Measurements from ENCODE around the gene VDAC1. TPM values are rescaled to one million over a fixed set of nuclear protein-coding genes. Genes with fewer than 3 reads are reported as not detected.
A peak's percentile ranks its signal among the peaks of the same experiment; 100 is the strongest.

Gene VDAC1
- total RNA-seq, 4 donors from 2014 or later = 106 to 210 (median 180) TPM

DNA sequence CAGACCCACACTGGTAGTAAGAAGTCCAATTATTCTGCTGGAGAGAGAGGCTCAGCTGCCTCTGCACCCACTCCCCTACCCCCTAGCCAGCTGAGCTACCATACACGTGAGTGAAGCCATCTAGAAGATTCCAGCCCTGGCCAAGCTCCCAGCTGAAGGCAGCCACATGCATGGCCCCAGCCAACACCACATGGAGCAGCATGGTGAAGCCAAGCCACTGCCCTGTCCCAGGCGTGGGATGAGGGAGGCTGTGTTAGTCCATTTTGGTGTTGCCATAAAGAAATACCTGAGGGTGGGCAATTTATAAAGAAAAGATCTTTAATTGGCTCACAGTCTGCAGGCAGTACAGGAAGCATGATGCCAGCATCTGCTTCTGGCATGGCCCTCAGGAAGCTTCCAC, 20.0 kb upstream of the VDAC1 start:
- Histone ChIP-seq H3K27me3 (no peaks in the 10 kb centered on the region), H3K27ac (no peak overlapping the region), H3K4me1 (peaks cover 1 to 35% (median 14%) of the 10 kb centered on the region in 4 donors), H3K9me3 (no peaks in the 10 kb centered on the region), H3K36me3 (no peaks in the 10 kb centered on the region), H3K4me3 (no peak overlapping the region)
- no peak for DNase-seq
- in situ Hi-C loops (cut with MboI; ENCODE audit: low pct_ligation_motif_present in 1 of 4, low pct_unique_long_range_greater_than_20kb in 1 of 4, low sequenced_read_pairs in 3 of 4) = loop anchor here in 2 of 4 donors (25.0 kb wide), 1 partner anchor 262 kb away; no protein-coding TSS in a partner anchor
- WGBS, 2 donors (ENCODE audit: low coverage in 1 of 2) = 76% methylated on average over 2 of the region's 2 CpGs; no CpG with 5 or more reads in 1 of the 2 donors
- intact Hi-C loops (cut with DNase I; ENCODE audit: low total_unique reads) = no loop called here
- TF ChIP-seq EP300 (IDR thresholded peaks at IDR 0.05; ENCODE audit: low read depth) (no peak), POLR2A (IDR thresholded peaks at IDR 0.05) (no peak), POLR2AphosphoS5 (IDR thresholded peaks at IDR 0.05) (no peak)
- TF ChIP-seq, protein P1, sequence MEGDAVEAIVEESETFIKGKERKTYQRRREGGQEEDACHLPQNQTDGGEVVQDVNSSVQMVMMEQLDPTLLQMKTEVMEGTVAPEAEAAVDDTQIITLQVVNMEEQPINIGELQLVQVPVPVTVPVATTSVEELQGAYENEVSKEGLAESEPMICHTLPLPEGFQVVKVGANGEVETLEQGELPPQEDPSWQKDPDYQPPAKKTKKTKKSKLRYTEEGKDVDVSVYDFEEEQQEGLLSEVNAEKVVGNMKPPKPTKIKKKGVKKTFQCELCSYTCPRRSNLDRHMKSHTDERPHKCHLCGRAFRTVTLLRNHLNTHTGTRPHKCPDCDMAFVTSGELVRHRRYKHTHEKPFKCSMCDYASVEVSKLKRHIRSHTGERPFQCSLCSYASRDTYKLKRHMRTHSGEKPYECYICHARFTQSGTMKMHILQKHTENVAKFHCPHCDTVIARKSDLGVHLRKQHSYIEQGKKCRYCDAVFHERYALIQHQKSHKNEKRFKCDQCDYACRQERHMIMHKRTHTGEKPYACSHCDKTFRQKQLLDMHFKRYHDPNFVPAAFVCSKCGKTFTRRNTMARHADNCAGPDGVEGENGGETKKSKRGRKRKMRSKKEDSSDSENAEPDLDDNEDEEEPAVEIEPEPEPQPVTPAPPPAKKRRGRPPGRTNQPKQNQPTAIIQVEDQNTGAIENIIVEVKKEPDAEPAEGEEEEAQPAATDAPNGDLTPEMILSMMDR (IDR thresholded peaks at IDR 0.05) = no peak

DNA sequence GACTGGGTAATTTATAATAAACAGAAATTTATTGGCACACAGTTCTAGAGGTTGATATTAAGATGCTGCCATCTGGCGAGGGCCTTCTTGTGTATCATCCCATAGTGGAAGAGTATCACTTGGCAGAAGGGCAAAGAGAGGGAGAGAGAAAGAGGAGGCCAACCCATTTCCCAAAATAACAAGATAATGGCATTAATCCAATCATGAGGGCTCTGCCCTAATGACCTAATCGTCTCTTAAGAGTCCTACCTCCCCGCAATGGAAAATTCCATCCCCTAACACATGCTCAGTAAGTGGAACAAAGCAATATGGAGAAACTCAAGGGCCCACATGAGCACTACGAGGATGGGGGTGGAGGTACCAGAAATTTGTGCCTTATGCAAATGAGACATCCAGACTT, 17.6 kb upstream of the VDAC1 start:
- Histone ChIP-seq H3K36me3 (no peaks in the 10 kb centered on the region), H3K27ac (no peak overlapping the region), H3K4me3 (no peak overlapping the region), H3K9me3 (no peaks in the 10 kb centered on the region), H3K27me3 (no peaks in the 10 kb centered on the region), H3K4me1 (peaks cover 9 to 53% (median 30%) of the 10 kb centered on the region in 4 donors)
- DNase-seq = no peak
- in situ Hi-C loops (cut with MboI; ENCODE audit: low pct_ligation_motif_present in 1 of 4, low pct_unique_long_range_greater_than_20kb in 1 of 4, low sequenced_read_pairs in 3 of 4) = no loop called here
- 74 to 83% methylated on average over 2 to 4 of the region's 4 CpGs for WGBS, 2 donors (ENCODE audit: low coverage in 1 of 2)
- TF ChIP-seq, protein P1 (IDR thresholded peaks at IDR 0.05) = no peak
- TF ChIP-seq POLR2A (IDR thresholded peaks at IDR 0.05) = no peak
- no peak for TF ChIP-seq EP300 (IDR thresholded peaks at IDR 0.05; ENCODE audit: low read depth)
- no peak for TF ChIP-seq POLR2AphosphoS5 (IDR thresholded peaks at IDR 0.05)
- intact Hi-C loops (cut with DNase I; ENCODE audit: low total_unique reads) = no loop called here

DNA sequence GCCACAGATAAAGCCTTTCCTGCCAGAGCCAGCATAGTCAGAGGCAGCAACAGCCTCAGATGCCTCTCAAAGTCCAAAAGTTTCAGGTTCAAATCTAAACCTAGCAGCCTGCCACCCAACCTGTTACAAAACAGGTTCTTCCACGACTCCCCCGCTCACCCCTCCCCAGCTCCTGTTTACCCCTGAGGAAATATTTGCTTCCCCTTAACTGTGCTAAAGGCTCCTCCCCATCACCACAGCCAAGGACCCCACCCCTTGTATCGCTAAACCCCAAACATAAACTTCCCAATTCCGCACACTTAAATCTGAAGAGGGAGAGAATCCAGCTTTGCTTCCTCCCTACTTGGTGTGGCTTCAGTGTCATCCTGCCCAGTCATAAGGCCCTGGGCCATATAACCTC, 15.4 kb upstream of the VDAC1 start:
- peaks cover 9 to 54% (median 33%) of the 10 kb centered on the region in 4 donors for H3K4me1 ChIP-seq
- peak in 1 of 3 donors; percentile 50 for TF ChIP-seq POLR2AphosphoS5 (IDR thresholded peaks at IDR 0.05)
- no peak for TF ChIP-seq POLR2A (IDR thresholded peaks at IDR 0.05)
- TF ChIP-seq EP300 (IDR thresholded peaks at IDR 0.05; ENCODE audit: low read depth) = no peak
- TF ChIP-seq, protein P1 (IDR thresholded peaks at IDR 0.05) = no peak
- peak; percentile 70 for DNase-seq
- WGBS, 2 donors (ENCODE audit: low coverage in 1 of 2) = 8 to 39% methylated on average over 2 to 4 of the region's 4 CpGs
- in situ Hi-C loops (cut with MboI; ENCODE audit: low pct_ligation_motif_present in 1 of 4, low pct_unique_long_range_greater_than_20kb in 1 of 4, low sequenced_read_pairs in 3 of 4) (no loop called here), intact Hi-C loops (cut with DNase I; ENCODE audit: low total_unique reads) (no loop called here)
- H3K27ac ChIP-seq = peak overlapping the region; percentile 82 to 88 (median 85)
- no peaks in the 10 kb centered on the region for H3K36me3 ChIP-seq
- H3K27me3 ChIP-seq = no peaks in the 10 kb centered on the region
- H3K9me3 ChIP-seq = no peaks in the 10 kb centered on the region
- H3K4me3 ChIP-seq = no peak overlapping the region

DNA sequence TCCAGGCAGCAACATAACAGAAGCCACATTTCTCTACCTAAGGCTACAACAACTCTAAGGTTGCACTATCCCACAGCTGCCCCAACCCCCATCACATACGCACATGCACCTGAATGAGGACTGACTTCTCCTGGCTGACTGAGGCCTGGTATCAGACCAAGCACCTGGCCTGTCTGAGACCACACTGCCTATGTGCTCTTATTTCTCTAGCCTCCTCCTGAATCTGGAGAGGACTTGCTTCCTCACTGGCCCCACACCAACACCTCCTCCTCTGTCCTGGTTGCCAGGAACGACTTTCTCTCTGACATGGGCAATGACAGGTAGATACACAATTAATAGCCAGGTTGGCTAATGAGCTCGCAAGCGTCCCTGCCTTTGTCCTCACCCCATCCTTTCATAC, 14.9 kb upstream of the VDAC1 start:
- no peak for DNase-seq
- peak overlapping the region; percentile 82 to 88 (median 85) for H3K27ac ChIP-seq

More for the DNA sequence above, 14.9 kb upstream of the VDAC1 start:
- Histone ChIP-seq H3K27me3 (no peaks in the 10 kb centered on the region), H3K9me3 (no peaks in the 10 kb centered on the region), H3K4me3 (no peak overlapping the region), H3K4me1 (peaks cover 9 to 54% (median 33%) of the 10 kb centered on the region in 4 donors), H3K36me3 (no peaks in the 10 kb centered on the region)
- TF ChIP-seq EP300 (IDR thresholded peaks at IDR 0.05; ENCODE audit: low read depth) = no peak
- TF ChIP-seq, protein P1 (IDR thresholded peaks at IDR 0.05) = no peak
- intact Hi-C loops (cut with DNase I; ENCODE audit: low total_unique reads) (no loop called here), in situ Hi-C loops (cut with MboI; ENCODE audit: low pct_ligation_motif_present in 1 of 4, low pct_unique_long_range_greater_than_20kb in 1 of 4, low sequenced_read_pairs in 3 of 4) (no loop called here)
- 60 to 65% methylated on average over 3 to 4 of the region's 4 CpGs for WGBS, 2 donors (ENCODE audit: low coverage in 1 of 2)
